GM18507 (cell line): ENCODE data around the gene TSPAN9.

Experiments
- DNase-seq: peaks from one replicate; pipeline ENCODE4 v3.0.0; 2011; ENCODE audit warnings: low read depth; ENCODE audit not compliant: insufficient read length; ENCODE audit errors: extremely low spot score
- FAIRE-seq: peaks from 2 replicates; lab custom pipeline; 2011; peaks lifted over from hg19 to GRCh38; lab: Jason Lieb, UNC

Gene TSPAN9

GRCh38 chr12:3274664-3275063 is 197.5 kb downstream of the TSPAN9 start:
- FAIRE-seq (no peak), DNase-seq (no peak)

- FAIRE-seq (peak; percentile 80), DNase-seq (peak; percentile 64)
These were observed 198.2 kb downstream of the TSPAN9 start for GRCh38 chr12:3275171-3276041.

- no peak for FAIRE-seq
- no peak for DNase-seq
These were observed 199.0 kb downstream of the TSPAN9 start for GRCh38 chr12:3276226-3276625.

- FAIRE-seq: no peak
- no peak for DNase-seq
These were observed 200.2 kb downstream of the TSPAN9 start for GRCh38 chr12:3277306-3277943.

- FAIRE-seq: no peak
These were observed 201.7 kb downstream of the TSPAN9 start for GRCh38 chr12:3278681-3279414.

GRCh38 chr12:3279415-3279780 is 202.2 kb downstream of the TSPAN9 start:
- DNase-seq (no peak), FAIRE-seq (no peak)

More at GRCh38 chr12:3278681-3279414, 201.7 kb downstream of the TSPAN9 start:
- no peak for DNase-seq

- FAIRE-seq (no peak), DNase-seq (no peak)
These were observed 202.7 kb downstream of the TSPAN9 start for GRCh38 chr12:3279832-3280231.

- FAIRE-seq: no peak
These were observed 203.8 kb downstream of the TSPAN9 start for GRCh38 chr12:3280967-3281366.

GRCh38 chr12:3281588-3282383 is 204.6 kb downstream of the TSPAN9 start:
- DNase-seq: no peak
- no peak for FAIRE-seq

More at GRCh38 chr12:3280967-3281366, 203.8 kb downstream of the TSPAN9 start:
- DNase-seq: no peak

- FAIRE-seq (no peak), DNase-seq (no peak)
These were observed 205.1 kb downstream of the TSPAN9 start for GRCh38 chr12:3282384-3282670.

GRCh38 chr12:3283137-3283680 is 206.0 kb downstream of the TSPAN9 start:
- no peak for FAIRE-seq
- no peak for DNase-seq

- FAIRE-seq (no peak), DNase-seq (no peak)
These were observed 207.2 kb downstream of the TSPAN9 start for GRCh38 chr12:3284405-3284804.

- no peak for FAIRE-seq
- no peak for DNase-seq
These were observed 208.4 kb downstream of the TSPAN9 start for GRCh38 chr12:3285570-3285969.

- no peak for FAIRE-seq
- no peak for DNase-seq
These were observed 211.5 kb downstream of the TSPAN9 start for GRCh38 chr12:3288690-3289089.

GRCh38 chr12:3289702-3290101 is 212.5 kb downstream of the TSPAN9 start:
- DNase-seq (no peak), FAIRE-seq (no peak)

- FAIRE-seq: no peak
- DNase-seq: no peak
These were observed 214.8 kb downstream of the TSPAN9 start for GRCh38 chr12:3291939-3292338.

- FAIRE-seq (no peak), DNase-seq (no peak)
These were observed 215.7 kb downstream of the TSPAN9 start for GRCh38 chr12:3292677-3293412.

GRCh38 chr12:3293446-3294161 is 216.4 kb downstream of the TSPAN9 start:
- FAIRE-seq (no peak), DNase-seq (no peak)
